HG03060 (cell line): Measurements from ENCODE around the gene NDEL1.

Experiments
- ATAC-seq: cut with Tn5 transposase; IDR thresholded peaks from one replicate; pipeline ENCODE4 v1.9.1; 2021; ENCODE audit warnings: low read depth, moderate number of reproducible peaks; ENCODE audit not compliant: unreplicated experiment

NDEL1 gene

GRCh38 chr17:8451933-8452614 lies 16.4 kb downstream of the NDEL1 start:
- no peak for ATAC-seq

GRCh38 chr17:8453326-8453725 lies 17.6 kb downstream of the NDEL1 start:
- ATAC-seq = no peak

- ATAC-seq = no peak
Observed at GRCh38 chr17:8455665-8456209, 20.1 kb downstream of the NDEL1 start.

- ATAC-seq = no peak
Observed at GRCh38 chr17:8458128-8458527, 22.4 kb downstream of the NDEL1 start.

GRCh38 chr17:8459107-8459506 lies 23.4 kb downstream of the NDEL1 start:
- ATAC-seq = no peak

- ATAC-seq = no peak
Observed at GRCh38 chr17:8459831-8460230, 24.1 kb downstream of the NDEL1 start.

GRCh38 chr17:8462564-8462963 lies 26.9 kb downstream of the NDEL1 start:
- ATAC-seq = no peak

- no peak for ATAC-seq
Observed at GRCh38 chr17:8463099-8463498, 27.4 kb downstream of the NDEL1 start.

GRCh38 chr17:8464941-8465340 lies 29.3 kb downstream of the NDEL1 start:
- no peak for ATAC-seq

- ATAC-seq = no peak
Observed at GRCh38 chr17:8465356-8465755, 29.7 kb downstream of the NDEL1 start.

- ATAC-seq = no peak
Observed at GRCh38 chr17:8465759-8466158, 30.1 kb downstream of the NDEL1 start.

GRCh38 chr17:8466456-8466855 lies 30.8 kb downstream of the NDEL1 start:
- ATAC-seq = no peak

- no peak for ATAC-seq
Observed at GRCh38 chr17:8466873-8467272, 31.2 kb downstream of the NDEL1 start.

- ATAC-seq = no peak
Observed at GRCh38 chr17:8467527-8467926, 31.8 kb downstream of the NDEL1 start.

- no peak for ATAC-seq
Observed at GRCh38 chr17:8468127-8468526, 32.4 kb downstream of the NDEL1 start.

GRCh38 chr17:8468980-8469379 lies 33.3 kb downstream of the NDEL1 start:
- no peak for ATAC-seq

- ATAC-seq = no peak
Observed at GRCh38 chr17:8469964-8470363, 34.3 kb downstream of the NDEL1 start.

- no peak for ATAC-seq
Observed at GRCh38 chr17:8470447-8471047, 34.9 kb downstream of the NDEL1 start.

- no peak for ATAC-seq
Observed at GRCh38 chr17:8472663-8473062, 37.0 kb downstream of the NDEL1 start.

- ATAC-seq = no peak
Observed at GRCh38 chr17:8473451-8474192, 37.9 kb downstream of the NDEL1 start.

GRCh38 chr17:8474826-8475225 lies 39.1 kb downstream of the NDEL1 start:
- ATAC-seq = no peak
